ENCODE results near the gene HBG2.
"Not testable (repeated sequence)": the region's sequence is repeated elsewhere in the genome, so short reads cannot be mapped to it uniquely, and the experiment has no call there.

Gene HBG2

DNA sequence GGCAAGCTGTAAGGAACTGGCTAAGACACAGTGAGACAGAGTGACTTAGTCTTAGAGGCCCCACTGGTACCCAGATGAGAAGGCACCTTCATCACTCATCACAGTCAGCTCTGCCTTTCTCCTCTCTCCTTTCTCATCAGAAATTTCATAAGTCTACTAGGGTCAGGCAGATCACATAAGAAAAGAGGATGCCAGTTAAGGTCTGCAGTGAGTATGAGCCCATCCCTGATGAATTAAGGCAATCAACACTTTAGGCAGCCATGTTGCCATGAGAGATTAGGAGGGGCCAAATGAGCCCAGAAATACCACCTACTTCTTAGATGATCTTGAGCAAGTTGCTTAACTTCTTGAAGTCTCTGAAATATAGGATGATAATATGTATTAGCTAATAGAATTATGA is 27.0 kb upstream of the HBG2 start:
- no peak for DNase-seq (ENCODE audit: low read depth in 2 of 2)

- no peak for DNase-seq (ENCODE audit: low read depth in 2 of 2)
Observed at GRCh38 chr11:5280582-5281102, 26.1 kb upstream of the HBG2 start.

DNA sequence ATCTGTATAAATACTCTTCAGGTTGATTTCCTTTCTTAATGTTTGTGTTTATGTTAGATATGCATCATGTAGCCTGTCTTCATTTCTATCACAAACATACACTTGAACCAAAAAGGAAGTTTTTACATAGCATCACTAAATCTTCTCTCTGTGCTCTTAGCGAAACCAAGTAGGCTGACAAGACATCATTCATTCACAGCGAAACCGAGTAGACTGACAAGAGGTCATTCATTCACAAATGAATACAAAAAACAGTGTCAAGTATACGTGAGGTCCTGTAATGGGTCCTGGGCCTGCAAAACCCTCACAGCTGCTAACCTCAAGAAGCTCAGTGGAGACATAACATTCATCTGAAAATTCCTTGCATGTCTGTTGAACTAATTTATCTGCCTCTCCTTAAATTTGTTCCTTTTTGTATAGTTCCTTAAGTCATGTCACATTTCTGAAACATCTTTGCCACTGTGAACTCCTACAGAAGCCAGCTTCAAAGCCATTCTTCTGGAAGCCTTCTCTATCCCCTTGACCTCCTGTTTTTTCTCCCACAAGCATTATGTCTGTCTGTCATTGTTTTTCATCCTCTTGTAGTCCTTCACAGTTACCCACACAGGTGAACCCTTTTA is 25.0 kb upstream of the HBG2 start:
- DNase-seq (ENCODE audit: low read depth in 2 of 2): no peak

- no peak for DNase-seq (ENCODE audit: low read depth in 2 of 2)
Observed at GRCh38 chr11:5277807-5278382, 23.3 kb upstream of the HBG2 start.

GRCh38 chr11:5276697-5277096 is 22.1 kb upstream of the HBG2 start:
- DNase-seq (ENCODE audit: low read depth in 2 of 2): no peak

DNA sequence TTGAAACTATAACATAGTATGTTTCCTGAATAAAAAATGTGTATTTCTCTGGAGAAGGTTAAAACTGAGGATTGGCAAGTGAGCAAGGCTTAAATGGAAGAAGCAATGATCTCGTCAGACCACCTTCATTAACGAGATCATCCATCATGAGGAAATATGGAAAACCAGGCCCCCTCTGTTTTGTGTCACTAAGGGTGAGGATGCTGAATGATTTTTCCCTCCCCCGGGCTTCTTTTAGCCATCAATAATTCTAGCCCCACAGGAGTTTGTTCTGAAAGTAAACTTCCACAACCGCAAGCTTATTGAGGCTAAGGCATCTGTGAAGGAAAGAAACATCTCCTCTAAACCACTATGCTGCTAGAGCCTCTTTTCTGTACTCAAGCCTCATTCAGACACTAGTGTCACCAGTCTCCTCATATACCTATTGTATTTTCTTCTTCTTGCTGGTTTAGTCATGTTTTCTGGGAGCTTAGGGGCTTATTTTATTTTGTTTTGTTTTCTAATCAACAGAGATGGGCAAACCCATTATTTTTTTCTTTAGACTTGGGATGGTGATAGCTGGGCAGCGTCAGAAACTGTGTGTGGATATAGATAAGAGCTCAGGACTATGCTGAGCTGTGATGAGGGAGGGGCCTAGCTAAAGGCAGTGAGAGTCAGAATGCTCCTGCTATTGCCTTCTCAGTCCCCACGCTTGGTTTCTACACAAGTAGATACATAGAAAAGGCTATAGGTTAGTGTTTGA is 21.0 kb upstream of the HBG2 start:
- DNase-seq (ENCODE audit: low read depth in 2 of 2): no peak

- no peak for DNase-seq (ENCODE audit: low read depth in 2 of 2)
Observed at GRCh38 chr11:5274395-5274794, 19.8 kb upstream of the HBG2 start.

DNA sequence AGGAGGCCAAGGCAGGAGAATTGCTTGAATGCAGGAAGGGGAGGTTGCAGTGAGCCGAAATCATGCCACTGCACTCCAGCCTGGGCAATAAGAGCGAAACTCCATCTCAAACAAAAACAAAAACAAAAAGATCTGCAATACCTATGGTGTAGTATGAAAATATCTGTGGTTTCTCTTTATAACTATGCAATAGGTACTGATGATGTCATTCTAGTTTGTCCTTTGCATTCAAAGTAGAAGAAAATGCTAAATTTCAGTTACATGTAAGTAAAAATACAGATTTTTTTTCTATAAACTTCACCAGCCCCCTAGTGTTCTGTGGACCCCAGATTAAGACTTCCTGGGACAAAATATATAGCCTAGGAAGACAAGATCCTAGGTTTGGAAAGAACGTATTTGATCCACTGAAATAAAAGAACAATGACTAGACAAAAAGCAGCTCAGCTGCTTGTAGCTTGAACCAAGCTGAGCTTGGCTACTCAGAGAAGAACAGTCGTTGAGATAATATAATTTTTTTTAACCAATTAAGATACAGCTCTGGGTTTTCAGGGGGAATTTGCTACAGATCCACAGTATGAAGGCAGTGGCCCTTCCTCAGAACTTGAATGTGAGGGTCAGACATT is 17.9 kb upstream of the HBG2 start:
- no peak for DNase-seq (ENCODE audit: low read depth in 2 of 2)

GRCh38 chr11:5269715-5270147 is 15.2 kb upstream of the HBG2 start, which contains the start of gene HBE1:
Gene HBE1, minus strand, starts transcription at chr11:5269945. Its CDS starts 55 bp downstream, at chr11:5269890.
- DNase-seq (ENCODE audit: low read depth in 2 of 2): no peak

- DNase-seq (ENCODE audit: low read depth in 2 of 2): no peak
Observed at GRCh38 chr11:5267033-5267563, 12.5 kb upstream of the HBG2 start.

DNA sequence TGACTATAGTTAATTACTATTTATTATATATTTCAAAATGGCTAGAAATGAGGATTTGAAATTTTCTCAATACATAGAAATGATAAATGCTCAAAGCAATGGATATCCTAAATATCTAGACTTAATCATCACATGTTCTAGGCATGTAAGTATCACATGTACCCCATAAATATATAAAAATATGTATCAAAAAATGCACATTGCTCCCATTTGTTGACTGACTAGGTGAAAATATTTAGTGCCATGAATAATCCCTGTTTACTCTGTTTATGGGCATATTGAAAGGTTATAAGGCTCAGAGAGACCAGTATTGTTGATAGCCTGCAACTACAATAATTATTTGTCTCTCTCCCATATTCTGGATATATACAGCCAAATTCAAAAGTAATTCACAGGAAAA is 12.0 kb upstream of the HBG2 start:
- no peak for DNase-seq (ENCODE audit: low read depth in 2 of 2)

- no peak for DNase-seq (ENCODE audit: low read depth in 2 of 2)
Observed at GRCh38 chr11:5265832-5266231, 11.3 kb upstream of the HBG2 start.

- no peak for DNase-seq (ENCODE audit: low read depth in 2 of 2)
Observed at GRCh38 chr11:5258543-5259262, 4.1 kb upstream of the HBG2 start.

- no peak for DNase-seq (ENCODE audit: low read depth in 2 of 2)
Observed at GRCh38 chr11:5257296-5257695, 2.7 kb upstream of the HBG2 start.

DNA sequence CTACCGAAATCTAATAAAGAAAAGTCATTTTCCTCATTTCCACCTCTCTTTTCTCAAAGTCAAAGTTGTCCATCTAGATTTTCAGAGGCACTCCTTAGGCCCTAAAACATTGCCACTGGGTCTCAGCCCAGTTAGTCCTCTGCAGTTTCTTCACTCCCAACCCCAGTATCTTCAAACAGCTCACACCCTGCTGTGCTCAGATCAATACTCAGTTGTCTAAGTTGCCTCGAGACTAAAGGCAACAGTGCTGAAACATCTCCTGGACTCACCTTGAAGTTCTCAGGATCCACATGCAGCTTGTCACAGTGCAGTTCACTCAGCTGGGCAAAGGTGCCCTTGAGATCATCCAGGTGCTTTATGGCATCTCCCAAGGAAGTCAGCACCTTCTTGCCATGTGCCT is 558 bp downstream of the HBG2 start:
- DNase-seq (ENCODE audit: low read depth in 2 of 2): not testable (repeated sequence)

DNA sequence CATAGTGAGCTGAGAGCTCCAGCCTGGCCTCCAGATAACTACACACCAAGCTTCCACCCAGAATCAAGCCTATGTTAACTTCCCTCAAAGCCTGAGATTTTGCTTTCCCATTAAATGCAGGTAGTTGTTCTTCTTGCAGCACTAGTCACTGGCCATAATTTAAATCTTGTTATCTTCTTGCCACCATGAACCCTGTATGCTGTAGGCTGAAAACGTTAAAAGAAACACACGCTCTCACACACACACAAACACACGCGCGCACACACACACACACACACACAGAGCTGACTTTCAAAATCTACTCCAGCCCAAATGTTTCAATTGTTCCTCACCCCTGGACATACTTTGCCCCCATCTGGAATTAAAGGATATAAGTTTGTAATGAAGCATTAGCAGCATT is 1.1 kb downstream of the HBG2 start:
- not testable (repeated sequence) for DNase-seq (ENCODE audit: low read depth in 2 of 2)

DNA sequence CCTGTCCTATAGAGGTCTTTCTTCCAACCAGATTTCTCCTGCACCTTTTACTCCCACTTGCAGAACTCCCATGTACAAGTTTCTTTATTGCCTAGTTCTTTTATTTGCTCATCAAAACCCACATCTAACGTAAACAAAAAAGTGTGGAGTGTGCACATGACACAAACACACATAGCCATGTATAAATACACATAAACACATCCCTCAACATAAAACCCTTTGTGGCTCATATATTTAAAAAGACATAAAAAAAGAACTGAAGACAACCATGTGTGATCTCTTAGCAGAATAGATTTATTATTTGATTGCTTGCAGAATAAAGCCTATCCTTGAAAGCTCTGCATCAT is 1.7 kb downstream of the HBG2 start:
- DNase-seq (ENCODE audit: low read depth in 2 of 2): no peak

GRCh38 chr11:5252192-5252918 is 2.2 kb downstream of the HBG2 start:
- no peak for DNase-seq (ENCODE audit: low read depth in 2 of 2)

GRCh38 chr11:5251746-5252145 is 2.8 kb downstream of the HBG2 start:
- DNase-seq (ENCODE audit: low read depth in 2 of 2): no peak

DNA sequence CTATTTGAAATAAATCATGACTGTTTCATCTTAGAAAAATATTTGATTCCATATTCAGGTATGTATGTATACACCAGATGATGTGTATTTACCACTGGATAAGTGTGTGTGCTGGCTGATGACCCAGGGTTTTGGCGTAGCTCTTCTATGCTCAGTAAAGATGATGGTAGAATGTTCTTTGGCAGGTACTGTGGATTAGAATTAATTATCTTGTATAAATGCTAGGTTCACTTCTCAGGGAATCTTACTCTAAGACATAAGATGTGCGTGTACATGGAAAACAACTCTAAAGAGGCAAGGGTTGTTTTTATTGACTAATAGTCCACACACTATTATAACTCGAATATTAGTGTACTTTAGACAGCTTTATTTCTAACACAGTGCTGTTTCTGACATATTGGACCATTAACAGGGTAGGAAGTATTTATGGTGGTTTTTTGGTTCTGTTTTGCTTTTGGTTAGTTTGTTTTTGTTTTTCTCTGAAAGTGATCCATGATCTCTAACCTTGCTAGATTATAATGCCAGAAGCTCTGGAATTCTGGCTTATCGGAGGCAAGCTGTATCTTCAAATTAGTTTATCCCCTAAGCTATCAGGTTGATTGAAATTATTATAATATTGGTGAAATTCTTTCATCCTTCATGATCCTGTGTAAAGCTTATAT is 3.9 kb downstream of the HBG2 start:
- DNase-seq (ENCODE audit: low read depth in 2 of 2): no peak

All from stimulated activated CD8-positive, alpha-beta memory T cell treated with anti-CD3 and anti-CD28 coated beads, Interleukin-7, amount 100 ng/mL, for 4 hours (primary cell).